ENCODE results near the gene MRPL54. TPM values are rescaled to one million over a fixed set of nuclear protein-coding genes. Genes with fewer than 3 reads are reported as not detected.

The MRPL54 gene
- total RNA-seq, 2 donors from 2014 or later = 81.0 to 84.4 TPM

DNA sequence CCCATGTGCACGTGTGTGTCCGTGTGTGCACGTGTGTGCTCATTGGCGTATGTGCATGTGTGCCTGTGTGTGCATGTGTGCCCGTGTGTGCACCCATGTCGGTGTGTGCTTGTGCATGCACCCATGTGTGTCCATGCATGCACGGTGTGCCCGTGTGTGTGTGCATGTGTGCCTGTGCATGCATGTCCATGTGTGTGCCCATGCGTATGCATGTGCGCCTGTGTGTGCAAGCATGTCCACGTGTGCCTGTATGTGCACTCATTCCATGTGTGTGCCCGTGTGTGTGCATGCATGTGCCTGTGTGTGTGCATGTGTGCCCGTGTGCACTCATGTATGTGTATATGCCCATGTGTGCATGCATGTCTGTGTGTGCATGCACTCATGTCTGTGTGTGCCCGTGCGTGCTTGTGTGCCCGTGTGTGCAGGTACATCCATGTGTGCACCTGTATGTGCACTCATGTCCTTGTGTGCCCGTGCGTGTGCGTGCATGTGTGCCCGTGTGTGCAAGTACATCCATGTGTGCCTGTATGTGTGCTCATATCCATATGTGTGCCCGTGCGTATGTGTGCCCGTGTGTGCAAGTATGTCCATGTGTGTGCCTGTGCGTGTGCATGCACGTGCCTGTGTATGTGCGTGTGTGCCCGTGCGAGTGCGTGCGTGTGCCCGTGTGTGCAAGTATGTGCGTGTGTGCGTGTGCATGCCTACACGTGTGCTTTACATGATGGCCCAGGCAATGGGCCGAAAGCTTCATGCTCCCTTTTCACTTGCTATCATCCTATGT lies 45.3 kb downstream of the MRPL54 start:
- H3K27me3 ChIP-seq = no peaks in the 10 kb centered on the region
- no peak for DNase-seq (ENCODE audit: low spot score)
- H3K27ac ChIP-seq = no peak overlapping the region
- peaks cover 0 to under 1% of the 10 kb centered on the region in 2 donors for H3K4me1 ChIP-seq
- TF ChIP-seq, protein P1, sequence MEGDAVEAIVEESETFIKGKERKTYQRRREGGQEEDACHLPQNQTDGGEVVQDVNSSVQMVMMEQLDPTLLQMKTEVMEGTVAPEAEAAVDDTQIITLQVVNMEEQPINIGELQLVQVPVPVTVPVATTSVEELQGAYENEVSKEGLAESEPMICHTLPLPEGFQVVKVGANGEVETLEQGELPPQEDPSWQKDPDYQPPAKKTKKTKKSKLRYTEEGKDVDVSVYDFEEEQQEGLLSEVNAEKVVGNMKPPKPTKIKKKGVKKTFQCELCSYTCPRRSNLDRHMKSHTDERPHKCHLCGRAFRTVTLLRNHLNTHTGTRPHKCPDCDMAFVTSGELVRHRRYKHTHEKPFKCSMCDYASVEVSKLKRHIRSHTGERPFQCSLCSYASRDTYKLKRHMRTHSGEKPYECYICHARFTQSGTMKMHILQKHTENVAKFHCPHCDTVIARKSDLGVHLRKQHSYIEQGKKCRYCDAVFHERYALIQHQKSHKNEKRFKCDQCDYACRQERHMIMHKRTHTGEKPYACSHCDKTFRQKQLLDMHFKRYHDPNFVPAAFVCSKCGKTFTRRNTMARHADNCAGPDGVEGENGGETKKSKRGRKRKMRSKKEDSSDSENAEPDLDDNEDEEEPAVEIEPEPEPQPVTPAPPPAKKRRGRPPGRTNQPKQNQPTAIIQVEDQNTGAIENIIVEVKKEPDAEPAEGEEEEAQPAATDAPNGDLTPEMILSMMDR (IDR thresholded peaks at IDR 0.05) = no peak
- H3K9me3 ChIP-seq = no peaks in the 10 kb centered on the region
- H3K36me3 ChIP-seq = no peaks in the 10 kb centered on the region
- H3K4me3 ChIP-seq = no peak overlapping the region

DNA sequence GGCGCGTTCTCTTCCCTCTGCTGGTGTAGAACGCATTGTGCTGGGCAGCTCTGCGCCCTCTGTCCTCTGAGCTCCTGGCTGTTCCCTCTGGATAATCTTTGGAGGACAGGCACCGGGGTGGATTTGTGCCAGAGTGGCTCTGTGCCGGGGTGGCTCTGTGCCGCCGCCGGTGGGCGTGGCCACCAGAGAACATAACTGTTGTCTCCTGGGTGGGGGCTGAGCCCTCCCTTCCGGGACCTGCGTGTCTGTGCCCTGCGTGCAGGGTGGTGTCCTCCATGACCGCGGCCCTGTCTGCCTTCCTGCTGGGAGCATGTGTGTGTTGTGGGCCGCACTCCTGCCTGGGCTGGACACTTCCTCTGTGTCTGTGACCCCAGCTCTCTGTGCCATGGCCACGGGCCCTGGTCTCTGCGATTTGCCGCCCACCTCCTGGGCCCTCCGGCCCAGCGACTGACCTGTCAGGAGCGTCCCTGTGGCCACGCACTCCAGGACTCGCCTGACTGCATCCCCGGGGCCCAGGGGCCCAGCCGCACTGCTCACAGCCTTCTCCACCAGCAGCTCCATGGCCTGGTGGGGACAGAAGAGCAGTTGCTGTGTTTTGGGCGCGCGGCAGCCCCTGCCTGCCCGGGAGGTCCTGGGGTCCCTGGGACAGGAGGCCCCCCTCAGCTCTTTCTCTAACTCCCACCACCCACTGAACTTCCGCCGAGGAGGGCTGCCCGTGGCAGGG lies 46.1 kb downstream of the MRPL54 start:
- Histone ChIP-seq H3K27ac (no peak overlapping the region), H3K27me3 (no peaks in the 10 kb centered on the region)
- DNase-seq (ENCODE audit: low spot score) = no peak

DNA sequence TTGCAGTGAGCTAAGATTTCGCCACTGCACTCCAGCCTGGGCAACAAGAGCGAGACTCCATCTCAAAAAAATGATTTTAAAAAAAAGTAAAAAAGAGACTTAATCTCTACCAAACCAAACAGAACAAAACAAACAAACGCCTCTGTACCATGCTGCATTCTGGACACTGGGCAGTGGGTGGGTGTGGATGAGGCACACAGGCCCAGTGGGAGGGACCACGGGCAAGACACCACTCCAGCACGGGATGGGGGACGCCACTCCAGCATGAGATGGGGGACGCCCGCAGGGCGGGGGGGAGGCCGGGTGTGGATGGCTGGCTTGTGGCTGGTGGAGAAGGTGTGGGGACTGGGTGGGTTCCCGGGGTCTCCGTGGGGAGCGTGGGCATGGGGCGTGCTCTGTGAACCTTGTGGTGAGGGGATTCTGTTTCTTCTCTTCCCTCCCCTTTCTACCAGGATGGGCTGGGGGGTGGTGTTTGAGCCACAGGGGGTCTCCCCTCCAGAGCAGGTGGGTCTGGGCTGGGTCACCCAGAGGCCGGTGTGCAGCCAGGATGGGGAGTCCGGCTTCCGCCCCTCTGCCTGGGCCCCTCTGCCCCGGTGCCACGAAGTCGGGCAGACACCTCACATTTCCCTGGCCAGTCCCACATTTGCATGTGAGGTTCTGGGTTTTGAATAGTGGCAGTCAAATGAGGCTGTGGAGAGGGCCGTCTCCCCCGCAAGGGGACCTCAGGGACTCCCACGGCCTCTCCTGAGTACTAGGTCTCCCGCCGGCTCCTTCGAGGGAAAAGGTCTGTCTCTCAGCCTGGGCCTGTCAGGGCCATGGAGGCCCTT lies 47.6 kb downstream of the MRPL54 start:
- TF ChIP-seq, protein P1 (IDR thresholded peaks at IDR 0.05) = no peak
- Histone ChIP-seq H3K4me3 (no peak overlapping the region), H3K27me3 (no peaks in the 10 kb centered on the region), H3K4me1 (peaks cover 0 to 11% of the 10 kb centered on the region in 2 donors), H3K9me3 (no peaks in the 10 kb centered on the region), H3K36me3 (no peaks in the 10 kb centered on the region), H3K27ac (no peak overlapping the region)
- no peak for DNase-seq (ENCODE audit: low spot score)

More for the DNA sequence above, 46.1 kb downstream of the MRPL54 start:
- Histone ChIP-seq H3K4me3 (no peak overlapping the region), H3K36me3 (no peaks in the 10 kb centered on the region), H3K9me3 (no peaks in the 10 kb centered on the region), H3K4me1 (peaks cover 0 to 8% of the 10 kb centered on the region in 2 donors)
- TF ChIP-seq, protein P1 (IDR thresholded peaks at IDR 0.05) = no peak

DNA sequence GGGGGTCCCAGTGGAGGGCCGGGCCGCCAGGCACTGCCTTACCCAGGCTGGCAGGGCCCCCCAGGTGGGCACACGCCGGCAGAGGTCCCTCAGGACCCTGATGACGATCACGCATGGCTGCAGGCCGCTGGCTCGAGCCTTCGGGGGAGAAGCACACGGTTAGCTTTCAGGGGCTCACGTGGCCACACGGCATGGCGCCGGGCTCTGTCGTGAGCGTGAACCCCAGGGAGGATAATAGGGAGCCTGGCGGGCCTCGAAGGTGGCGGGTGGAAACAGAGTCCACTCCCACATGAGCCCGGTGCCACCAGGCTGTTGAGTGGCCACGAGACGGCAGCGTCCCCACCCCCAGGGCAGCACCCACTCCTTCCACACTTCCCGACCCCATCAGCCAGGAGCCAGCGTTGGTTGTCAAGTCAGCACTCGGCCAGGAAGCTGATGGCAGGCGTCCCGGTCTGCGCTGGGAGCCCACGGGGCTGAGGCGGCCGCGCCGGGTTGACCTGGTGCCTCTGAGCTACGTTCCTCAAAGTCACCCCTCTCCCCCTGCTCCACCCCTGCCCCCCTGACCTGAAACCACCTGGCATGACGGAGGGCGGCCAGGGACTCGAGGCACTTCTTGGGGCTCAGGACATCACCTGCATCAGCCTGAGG lies 48.4 kb downstream of the MRPL54 start:
- TF ChIP-seq, protein P1 (IDR thresholded peaks at IDR 0.05) = no peak

More for the DNA sequence above, 48.4 kb downstream of the MRPL54 start:
- H3K36me3 ChIP-seq = no peaks in the 10 kb centered on the region
- no peak for DNase-seq (ENCODE audit: low spot score)
- no peak overlapping the region for H3K4me3 ChIP-seq
- no peak overlapping the region for H3K27ac ChIP-seq
- H3K9me3 ChIP-seq = no peaks in the 10 kb centered on the region
- H3K27me3 ChIP-seq = no peaks in the 10 kb centered on the region
- peaks cover 0 to 11% of the 10 kb centered on the region in 2 donors for H3K4me1 ChIP-seq

All from right atrium auricular region (tissue), 2 donors.